ENCODE results near the gene TMEM212.
"Not testable (repeated sequence)": the region's sequence is repeated elsewhere in the genome, so short reads cannot be mapped to it uniquely, and the experiment has no call there.

TMEM212 gene

DNA sequence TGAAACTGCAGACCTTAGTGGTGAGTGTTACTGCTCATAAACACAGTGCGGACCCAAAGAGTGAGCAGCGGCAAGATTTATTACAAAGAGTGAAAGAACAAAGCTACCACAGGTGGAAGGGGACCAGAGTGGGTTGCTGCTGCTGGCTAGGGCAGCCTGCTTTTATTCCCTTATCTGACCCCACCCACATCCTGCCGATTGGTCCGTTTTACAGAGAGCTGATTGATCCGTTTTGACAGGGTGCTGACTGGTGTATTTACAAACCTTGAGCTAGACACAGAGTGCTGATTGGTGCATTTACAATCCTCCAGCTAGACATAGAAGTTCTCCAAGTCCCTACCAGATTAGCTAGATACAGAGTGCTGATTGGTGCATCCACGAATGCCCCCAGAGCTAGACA lies 63.4 kb downstream of the TMEM212 start:
- 96% methylated on average over 6 of the region's 6 CpGs for WGBS
- not testable (repeated sequence) for H2AFZ ChIP-seq (ENCODE audit: low read depth, low read length); H3K4me1 ChIP-seq (ENCODE audit: control insufficient read depth, insufficient read depth, low read depth, low read length); H2BK12ac ChIP-seq (ENCODE audit: low read length in 2 of 2); H3K36me3 ChIP-seq (ENCODE audit: control insufficient read depth in 1 of 2, insufficient read depth in 2 of 2, low read depth in 1 of 2, low read length in 2 of 2); H3K18ac ChIP-seq (ENCODE audit: low read depth in 1 of 2, low read length in 2 of 2); H4K8ac ChIP-seq (ENCODE audit: low read length); H2BK15ac ChIP-seq (ENCODE audit: low read depth, poor library complexity, severe bottlenecking); DNase-seq; H3K27ac ChIP-seq (ENCODE audit: low read length, poor library complexity, severe bottlenecking); H3K9me3 ChIP-seq (ENCODE audit: control insufficient read depth, low read length); H3K9ac ChIP-seq (ENCODE audit: low read length); H3K79me1 ChIP-seq (replicated peaks; ENCODE audit: low read length, poor library complexity, severe bottlenecking); H3K4me2 ChIP-seq (ENCODE audit: low read length, poor library complexity, severe bottlenecking); H3K27me3 ChIP-seq (ENCODE audit: control insufficient read depth in 1 of 2, insufficient read depth in 1 of 2, low read length in 2 of 2); H3K14ac ChIP-seq (ENCODE audit: low read length in 2 of 2); H4K91ac ChIP-seq (ENCODE audit: low read length); H3K4me3 ChIP-seq (ENCODE audit: insufficient read depth in 1 of 2, low read depth in 1 of 2, low read length in 2 of 2); H2BK5ac ChIP-seq (ENCODE audit: low read depth, low read length, poor library complexity, severe bottlenecking); H2BK120ac ChIP-seq (ENCODE audit: low read depth, low read length); H3K23ac ChIP-seq (ENCODE audit: low read length in 2 of 2); H3K4ac ChIP-seq (ENCODE audit: low read depth in 1 of 2, low read length in 2 of 2); H2AK5ac ChIP-seq (ENCODE audit: low read length, severe bottlenecking)

DNA sequence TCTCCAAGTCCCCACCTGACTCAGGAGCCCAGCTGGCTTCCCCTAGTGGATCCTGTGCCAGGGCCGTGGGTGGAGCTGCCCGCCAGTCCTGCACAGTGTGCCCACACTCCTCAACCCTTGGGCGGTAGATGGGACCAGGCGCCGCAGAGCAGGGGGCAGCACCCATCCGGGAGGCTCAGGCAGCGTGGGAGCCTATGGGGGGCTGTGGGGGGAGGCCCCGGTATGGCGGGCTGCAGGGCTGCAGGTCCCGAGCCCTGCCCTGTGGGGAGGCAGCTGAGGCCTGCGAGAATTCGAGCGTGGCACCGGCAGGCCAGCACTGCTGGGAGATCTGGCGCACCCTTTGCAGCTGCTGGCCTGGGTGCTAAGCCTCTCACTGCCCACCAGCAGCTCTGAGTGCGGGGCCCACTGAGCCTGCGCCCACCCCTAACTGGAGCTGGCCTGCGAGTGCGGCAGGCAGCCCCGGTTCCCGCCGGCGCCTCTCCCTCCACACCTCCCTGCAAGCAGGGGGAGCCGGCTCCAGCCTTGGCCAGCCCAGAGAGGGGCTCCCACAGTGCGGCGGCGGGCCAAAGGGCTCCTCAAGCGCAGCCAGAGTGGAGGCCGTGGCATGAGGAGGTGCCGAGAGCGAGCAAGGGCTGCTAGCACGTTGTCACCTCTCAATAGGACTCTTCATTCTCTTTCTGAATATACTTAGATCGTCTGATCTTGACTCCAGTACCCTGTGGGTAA lies 64.0 kb downstream of the TMEM212 start:
- WGBS = 97% methylated on average over 33 of the region's 33 CpGs
- no peak overlapping the region for H3K27ac ChIP-seq (ENCODE audit: low read length, poor library complexity, severe bottlenecking)

DNA sequence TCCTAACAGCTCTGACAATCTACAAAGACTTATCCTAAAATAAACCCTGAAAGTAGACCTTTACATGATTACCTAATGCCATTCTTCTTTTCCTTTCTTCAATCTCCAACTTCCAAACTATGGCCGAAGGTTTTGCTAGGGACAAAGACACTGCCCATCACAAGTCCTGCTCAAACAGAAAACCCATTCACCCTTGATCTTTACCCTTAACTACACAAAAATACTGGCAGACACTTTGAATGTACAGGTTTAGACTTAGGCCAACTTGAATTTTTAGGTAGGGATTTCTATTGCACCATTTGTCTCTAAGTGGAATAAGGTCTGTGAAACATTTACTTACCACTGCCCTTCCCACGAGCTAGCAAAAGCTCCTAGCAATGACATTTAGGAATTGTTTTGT lies 64.6 kb downstream of the TMEM212 start:
- no peaks in the 10 kb centered on the region for H3K9me3 ChIP-seq (ENCODE audit: control insufficient read depth, low read length)
- H4K8ac ChIP-seq (ENCODE audit: low read length) = no peak overlapping the region
- no peak overlapping the region for H3K4me2 ChIP-seq (ENCODE audit: low read length, poor library complexity, severe bottlenecking)
- no peak overlapping the region for H3K18ac ChIP-seq (ENCODE audit: low read depth in 1 of 2, low read length in 2 of 2)
- no peak overlapping the region for H2BK12ac ChIP-seq (ENCODE audit: low read length in 2 of 2)
- no peak overlapping the region for H2AFZ ChIP-seq (ENCODE audit: low read depth, low read length)
- H3K27ac ChIP-seq (ENCODE audit: low read length, poor library complexity, severe bottlenecking) = no peak overlapping the region
- H3K4me1 ChIP-seq (ENCODE audit: control insufficient read depth, insufficient read depth, low read depth, low read length) = no peaks in the 10 kb centered on the region
- H2BK15ac ChIP-seq (ENCODE audit: low read depth, poor library complexity, severe bottlenecking) = no peak overlapping the region
- DNase-seq = no peak
- H3K9ac ChIP-seq (ENCODE audit: low read length) = no peak overlapping the region
- H4K91ac ChIP-seq (ENCODE audit: low read length) = no peak overlapping the region
- H3K23ac ChIP-seq (ENCODE audit: low read length in 2 of 2) = no peak overlapping the region
- no peaks in the 10 kb centered on the region for H3K79me1 ChIP-seq (replicated peaks; ENCODE audit: low read length, poor library complexity, severe bottlenecking)
- no peak overlapping the region for H3K4me3 ChIP-seq (ENCODE audit: insufficient read depth in 1 of 2, low read depth in 1 of 2, low read length in 2 of 2)
- H2BK120ac ChIP-seq (ENCODE audit: low read depth, low read length) = no peak overlapping the region
- H3K14ac ChIP-seq (ENCODE audit: low read length in 2 of 2) = no peak overlapping the region
- no peaks in the 10 kb centered on the region for H3K27me3 ChIP-seq (ENCODE audit: control insufficient read depth in 1 of 2, insufficient read depth in 1 of 2, low read length in 2 of 2)
- peaks cover 0 to 3% of the 10 kb centered on the region in 2 experiments for H3K36me3 ChIP-seq (ENCODE audit: control insufficient read depth in 1 of 2, insufficient read depth in 2 of 2, low read depth in 1 of 2, low read length in 2 of 2)
- H3K4ac ChIP-seq (ENCODE audit: low read depth in 1 of 2, low read length in 2 of 2) = no peak overlapping the region
- H2AK5ac ChIP-seq (ENCODE audit: low read length, severe bottlenecking) = no peak overlapping the region
- H2BK5ac ChIP-seq (ENCODE audit: low read depth, low read length, poor library complexity, severe bottlenecking) = no peak overlapping the region
- WGBS = 100% methylated on average over 1 of the region's 2 CpGs

More for the DNA sequence above, 64.0 kb downstream of the TMEM212 start:
- Histone ChIP-seq H2BK12ac (ENCODE audit: low read length in 2 of 2) (peak overlapping the region in 1 of 2 experiments; percentile 52), H3K9ac (ENCODE audit: low read length) (no peak overlapping the region), H3K27me3 (ENCODE audit: control insufficient read depth in 1 of 2, insufficient read depth in 1 of 2, low read length in 2 of 2) (no peaks in the 10 kb centered on the region), H3K9me3 (ENCODE audit: control insufficient read depth, low read length) (no peaks in the 10 kb centered on the region), H3K14ac (ENCODE audit: low read length in 2 of 2) (peak overlapping the region in 1 of 2 experiments; percentile 71), H2BK15ac (ENCODE audit: low read depth, poor library complexity, severe bottlenecking) (no peak overlapping the region), H2AFZ (ENCODE audit: low read depth, low read length) (no peak overlapping the region), H3K18ac (ENCODE audit: low read depth in 1 of 2, low read length in 2 of 2) (peak overlapping the region in 1 of 2 experiments; percentile 84), H2AK5ac (ENCODE audit: low read length, severe bottlenecking) (no peak overlapping the region), H3K4ac (ENCODE audit: low read depth in 1 of 2, low read length in 2 of 2) (no peak overlapping the region), H2BK5ac (ENCODE audit: low read depth, low read length, poor library complexity, severe bottlenecking) (no peak overlapping the region), H3K79me1 (replicated peaks; ENCODE audit: low read length, poor library complexity, severe bottlenecking) (no peaks in the 10 kb centered on the region), H4K91ac (ENCODE audit: low read length) (no peak overlapping the region), H3K23ac (ENCODE audit: low read length in 2 of 2) (no peak overlapping the region), H3K4me1 (ENCODE audit: control insufficient read depth, insufficient read depth, low read depth, low read length) (no peaks in the 10 kb centered on the region), H3K36me3 (ENCODE audit: control insufficient read depth in 1 of 2, insufficient read depth in 2 of 2, low read depth in 1 of 2, low read length in 2 of 2) (peaks cover 0 to 3% of the 10 kb centered on the region in 2 experiments), H2BK120ac (ENCODE audit: low read depth, low read length) (no peak overlapping the region), H3K4me2 (ENCODE audit: low read length, poor library complexity, severe bottlenecking) (no peak overlapping the region), H4K8ac (ENCODE audit: low read length) (no peak overlapping the region), H3K4me3 (ENCODE audit: insufficient read depth in 1 of 2, low read depth in 1 of 2, low read length in 2 of 2) (no peak overlapping the region)
- no peak for DNase-seq

DNA sequence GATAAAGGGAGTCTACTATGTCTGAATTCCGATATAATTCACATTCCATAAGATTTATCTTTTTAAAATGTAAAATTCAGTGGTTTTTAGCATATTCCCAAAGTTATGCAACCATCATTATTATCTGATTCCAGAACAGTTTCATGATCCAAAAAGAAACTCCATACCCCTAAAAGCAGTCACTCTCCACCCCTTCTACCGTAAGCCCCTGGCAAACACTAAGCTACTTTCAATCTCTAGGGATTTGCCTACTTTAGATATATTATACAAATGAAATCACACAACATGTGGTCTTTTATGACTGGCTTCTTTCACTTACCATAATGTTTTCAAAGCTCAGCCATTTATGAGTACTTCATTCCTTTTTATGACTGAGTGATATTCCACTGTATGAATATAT lies 65.6 kb downstream of the TMEM212 start:
- Histone ChIP-seq H3K4ac (ENCODE audit: low read depth in 1 of 2, low read length in 2 of 2) (no peak overlapping the region), H3K79me1 (replicated peaks; ENCODE audit: low read length, poor library complexity, severe bottlenecking) (no peaks in the 10 kb centered on the region), H3K27ac (ENCODE audit: low read length, poor library complexity, severe bottlenecking) (no peak overlapping the region), H2AK5ac (ENCODE audit: low read length, severe bottlenecking) (no peak overlapping the region), H3K36me3 (ENCODE audit: control insufficient read depth in 1 of 2, insufficient read depth in 2 of 2, low read depth in 1 of 2, low read length in 2 of 2) (peaks cover 0 to 3% of the 10 kb centered on the region in 2 experiments), H2BK12ac (ENCODE audit: low read length in 2 of 2) (no peak overlapping the region), H2BK120ac (ENCODE audit: low read depth, low read length) (no peak overlapping the region), H3K9me3 (ENCODE audit: control insufficient read depth, low read length) (no peaks in the 10 kb centered on the region), H4K8ac (ENCODE audit: low read length) (no peak overlapping the region), H3K27me3 (ENCODE audit: control insufficient read depth in 1 of 2, insufficient read depth in 1 of 2, low read length in 2 of 2) (no peaks in the 10 kb centered on the region), H2BK15ac (ENCODE audit: low read depth, poor library complexity, severe bottlenecking) (no peak overlapping the region), H3K4me3 (ENCODE audit: insufficient read depth in 1 of 2, low read depth in 1 of 2, low read length in 2 of 2) (no peak overlapping the region), H3K18ac (ENCODE audit: low read depth in 1 of 2, low read length in 2 of 2) (no peak overlapping the region), H2AFZ (ENCODE audit: low read depth, low read length) (no peak overlapping the region), H3K4me2 (ENCODE audit: low read length, poor library complexity, severe bottlenecking) (no peak overlapping the region), H4K91ac (ENCODE audit: low read length) (no peak overlapping the region), H2BK5ac (ENCODE audit: low read depth, low read length, poor library complexity, severe bottlenecking) (no peak overlapping the region), H3K9ac (ENCODE audit: low read length) (no peak overlapping the region), H3K4me1 (ENCODE audit: control insufficient read depth, insufficient read depth, low read depth, low read length) (no peaks in the 10 kb centered on the region), H3K23ac (ENCODE audit: low read length in 2 of 2) (no peak overlapping the region), H3K14ac (ENCODE audit: low read length in 2 of 2) (no peak overlapping the region)
- no peak for DNase-seq
- 100% methylated on average over 1 of the region's 2 CpGs for WGBS

All from mesenchymal stem cell (in vitro differentiated cells and primary cell).